Measurements from ENCODE around the gene TMEM205. TPM values are rescaled to one million over a fixed set of nuclear protein-coding genes. Genes with fewer than 3 reads are reported as not detected.
A peak's percentile ranks its signal among the peaks of the same experiment; 100 is the strongest.

The TMEM205 gene
- total RNA-seq (2014; rRNA removed; shearing (Covaris generic)) (58.4 and 58.9 TPM in 2 replicates), total RNA-seq (2022) (32.0 and 39.9 TPM in 2 replicates), Bru-seq, nascent RNA (percentile 64 among the genes with signal in this experiment), BruChase-seq, experiment 1, labeled RNA remaining after a 6-hour chase (percentile 87 among the genes with signal in this experiment), BruChase-seq, experiment 2, labeled RNA remaining after a 2-hour chase (percentile 73 among the genes with signal in this experiment)
- long read RNA-seq, transcript TMEM205-201 (3 exons, 1,034 nt) = minor isoform, 5 of 34 reads
- long read RNA-seq, transcript TMEM205-216 (4 exons, 792 nt) = major isoform, 10 of 34 reads
- long read RNA-seq, partial matches to known transcripts = 0 of 34 reads
- long read RNA-seq, other reads (novel, unspliced or antisense) = 8 of 34 reads

DNA sequence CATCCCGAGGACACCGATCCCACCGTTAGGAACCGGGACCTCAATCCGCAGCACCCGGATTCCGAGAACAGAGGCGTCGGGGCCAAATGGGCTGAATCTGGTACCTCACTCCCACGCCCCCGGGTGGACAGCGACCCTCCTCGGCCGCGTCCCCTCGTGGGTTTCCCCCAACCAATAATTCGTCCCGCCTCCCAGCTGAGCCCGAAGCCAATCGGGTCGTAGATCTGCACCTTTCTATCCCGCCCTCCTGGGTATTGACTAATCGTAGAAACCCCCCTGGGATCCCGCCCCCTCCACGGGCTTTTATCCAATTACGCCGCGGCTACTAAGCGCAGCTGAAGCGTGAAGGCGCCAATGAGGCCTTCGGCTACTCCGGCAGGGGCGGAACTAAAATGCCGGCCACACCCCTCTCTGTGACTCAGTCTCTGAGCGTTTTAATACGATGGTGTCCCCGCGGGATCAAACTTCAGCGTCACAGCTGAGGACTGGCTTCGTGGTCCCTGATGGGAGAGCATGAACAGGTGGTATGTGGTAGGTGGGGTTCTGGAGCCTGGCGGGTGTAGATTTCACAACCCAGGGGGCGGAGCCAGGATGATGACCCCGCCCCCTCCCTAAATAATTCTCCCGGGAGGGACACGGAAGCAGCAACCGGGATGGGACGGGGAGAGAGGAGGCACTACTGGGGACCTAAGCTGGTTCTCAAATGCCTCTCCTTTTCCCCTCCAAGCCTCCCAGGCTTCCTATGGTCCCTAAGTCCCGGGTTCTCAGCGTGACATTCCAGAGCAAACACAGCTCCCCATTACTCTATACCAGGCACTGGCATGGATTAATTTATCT lies at the start of gene TMEM205, which contains the start of gene CCDC159:
TSS of gene TMEM205 (minus strand) at position 165 of the 837 bp plus-strand sequence. CDS start 649 bp downstream, outside the sequence.
TSS of gene CCDC159 (plus strand) at position 416 of the 837 bp plus-strand sequence. CDS start at position 504, 88 bp downstream.
- Histone ChIP-seq H4K20me1 (ENCODE audit: insufficient read depth, low read length) (no peaks in the 10 kb centered on the region), H3K4me2 (ENCODE audit: low read length) (peak within 1 kb of the TSS; percentile 93), H2AFZ (ENCODE audit: low read length) (peak within 1 kb of the TSS; percentile 92), H3K4me1 (ENCODE audit: insufficient read depth, low read length, poor library complexity, severe bottlenecking) (peaks cover 26% of the 10 kb centered on the region), H3K9me2 (ENCODE audit: insufficient read depth, low read length) (no peaks in the 10 kb centered on the region), H3K79me2 (ENCODE audit: insufficient read depth, low read depth, low read length) (no peaks in the 10 kb centered on the region), H3K9me3 (ENCODE audit: low read length) (no peaks in the 10 kb centered on the region), H3K36me3 (ENCODE audit: insufficient read depth, low read length) (peaks cover 5% of the 10 kb centered on the region), H3K27ac (ENCODE audit: low read depth, low read length, poor library complexity, severe bottlenecking) (peak within 1 kb of the TSS; percentile 55), H3K4me3 (ENCODE audit: low read depth, low read length, poor library complexity, severe bottlenecking) (peak within 1 kb of the TSS; percentile 88)
- intact Hi-C loops (cut with micrococcal nuclease; ENCODE audit: unreplicated experiment) = loop anchor here (2.0 kb wide), 2 partner anchors 28 to 54 kb away; partner anchors contain the start of gene SWSAP1
- ChIA-PET CTCF (ENCODE audit: unreplicated experiment) (interaction anchor here (0.6 kb wide), 1 partner anchor 82 kb away, joined by 3 read pairs; no protein-coding TSS in a partner anchor), POLR2A (interaction anchor here (0.5 to 1.3 kb wide), 7 partner anchors 22 to 749 kb away, joined by 3 to 7 read pairs (median 4); partner anchors contain the start of gene SWSAP1)
- no peak for TF ChIP-seq EZH2phosphoT487 (IDR thresholded peaks at IDR 0.05; ENCODE audit: borderline replicate concordance, low read depth, low read length)
- TF ChIP-seq, protein P1, sequence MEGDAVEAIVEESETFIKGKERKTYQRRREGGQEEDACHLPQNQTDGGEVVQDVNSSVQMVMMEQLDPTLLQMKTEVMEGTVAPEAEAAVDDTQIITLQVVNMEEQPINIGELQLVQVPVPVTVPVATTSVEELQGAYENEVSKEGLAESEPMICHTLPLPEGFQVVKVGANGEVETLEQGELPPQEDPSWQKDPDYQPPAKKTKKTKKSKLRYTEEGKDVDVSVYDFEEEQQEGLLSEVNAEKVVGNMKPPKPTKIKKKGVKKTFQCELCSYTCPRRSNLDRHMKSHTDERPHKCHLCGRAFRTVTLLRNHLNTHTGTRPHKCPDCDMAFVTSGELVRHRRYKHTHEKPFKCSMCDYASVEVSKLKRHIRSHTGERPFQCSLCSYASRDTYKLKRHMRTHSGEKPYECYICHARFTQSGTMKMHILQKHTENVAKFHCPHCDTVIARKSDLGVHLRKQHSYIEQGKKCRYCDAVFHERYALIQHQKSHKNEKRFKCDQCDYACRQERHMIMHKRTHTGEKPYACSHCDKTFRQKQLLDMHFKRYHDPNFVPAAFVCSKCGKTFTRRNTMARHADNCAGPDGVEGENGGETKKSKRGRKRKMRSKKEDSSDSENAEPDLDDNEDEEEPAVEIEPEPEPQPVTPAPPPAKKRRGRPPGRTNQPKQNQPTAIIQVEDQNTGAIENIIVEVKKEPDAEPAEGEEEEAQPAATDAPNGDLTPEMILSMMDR (conservative IDR thresholded peaks at IDR 0.05; ENCODE audit: low read length) = peak; percentile 61
- DNase-seq (ENCODE audit: low spot score) = peak; percentile 100
- TSS peak; percentile 85 for BruUV-seq (replicated peaks)

DNA sequence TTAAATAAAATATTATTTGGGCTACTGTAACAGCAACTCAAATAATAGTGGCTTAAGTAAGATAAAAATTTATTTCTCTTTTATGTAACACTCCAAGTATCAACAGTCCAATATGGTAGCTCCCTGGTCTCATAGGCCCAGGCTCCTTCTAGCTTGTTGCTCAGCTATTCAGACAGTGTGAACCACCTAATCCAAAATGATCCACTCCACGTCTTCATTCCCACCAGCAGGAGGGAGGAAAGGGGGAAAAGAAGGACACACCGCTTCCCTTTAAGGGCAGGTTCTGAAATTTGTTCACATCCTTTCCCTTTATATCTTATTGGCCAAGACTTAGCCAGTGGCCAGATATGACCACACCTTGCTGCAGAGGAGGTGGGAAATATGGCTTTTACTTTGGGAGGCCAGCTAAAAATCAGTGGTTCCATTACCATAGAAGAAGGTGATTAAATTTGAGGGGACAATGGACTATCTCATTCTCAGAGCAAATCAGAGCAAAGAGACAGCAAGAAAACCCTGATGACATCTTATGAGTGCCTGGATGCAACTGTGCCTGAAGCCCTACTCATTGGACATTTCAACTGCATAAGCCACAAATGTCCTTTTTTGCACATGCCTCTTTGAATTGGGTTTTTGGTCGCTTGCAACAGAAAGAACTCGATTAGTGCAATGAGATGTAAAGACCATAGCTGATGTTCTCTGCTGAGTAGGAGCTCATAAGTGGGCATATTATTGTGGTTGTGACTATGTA lies 45.0 kb upstream of the TMEM205 start:
- no peaks in the 10 kb centered on the region for H3K36me3 ChIP-seq (ENCODE audit: insufficient read depth, low read length)
- POLR2A ChIA-PET = interaction anchor here (1.0 to 1.4 kb wide), 2 partner anchors 16 to 31 kb away, joined by 4 read pairs; partner anchors contain the start of gene SWSAP1
- H3K27ac ChIP-seq (ENCODE audit: low read depth, low read length, poor library complexity, severe bottlenecking) = no peak overlapping the region
- DNase-seq (ENCODE audit: low spot score) = no peak
- H3K4me1 ChIP-seq (ENCODE audit: insufficient read depth, low read length, poor library complexity, severe bottlenecking) = peaks cover 13% of the 10 kb centered on the region
- intact Hi-C loops (cut with micrococcal nuclease; ENCODE audit: unreplicated experiment) = no loop called here
- H3K79me2 ChIP-seq (ENCODE audit: insufficient read depth, low read depth, low read length) = no peaks in the 10 kb centered on the region
- TF ChIP-seq, protein P1 (conservative IDR thresholded peaks at IDR 0.05; ENCODE audit: low read length) = no peak
- TF ChIP-seq EZH2phosphoT487 (IDR thresholded peaks at IDR 0.05; ENCODE audit: borderline replicate concordance, low read depth, low read length) = no peak
- no peak overlapping the region for H2AFZ ChIP-seq (ENCODE audit: low read length)
- no peaks in the 10 kb centered on the region for H3K9me2 ChIP-seq (ENCODE audit: insufficient read depth, low read length)
- H3K4me3 ChIP-seq (ENCODE audit: low read depth, low read length, poor library complexity, severe bottlenecking) = no peak overlapping the region
- H3K9me3 ChIP-seq (ENCODE audit: low read length) = no peaks in the 10 kb centered on the region
- CTCF ChIA-PET (ENCODE audit: unreplicated experiment) = interaction anchor here (1.1 kb wide), 1 partner anchor 9 kb away, joined by 8 read pairs; no protein-coding TSS in a partner anchor
- no TSS peak for BruUV-seq (replicated peaks)
- H4K20me1 ChIP-seq (ENCODE audit: insufficient read depth, low read length) = no peaks in the 10 kb centered on the region
- H3K4me2 ChIP-seq (ENCODE audit: low read length) = no peak overlapping the region
